MCF 10A (cell line): ENCODE data around the gene ZFAND3. TPM values are rescaled to one million over a fixed set of nuclear protein-coding genes. Genes with fewer than 3 reads are reported as not detected.
A peak's percentile ranks its signal among the peaks of the same experiment; 100 is the strongest.
"Not testable (repeated sequence)": the region's sequence is repeated elsewhere in the genome, so short reads cannot be mapped to it uniquely, and the experiment has no call there.

Experiments used
- BruUV-seq: library from RNA; stranded (reverse); fragments of 400-500 nt; replicated peaks from 2 replicates; lab custom pipeline; 2021; lab: Mats Ljungman, UMichigan
- CTCF ChIA-PET: fragments of 300-600 bp; sonication (Branson Sonifier 250); formaldehyde crosslinking; extraction: SDS; loops from one replicate; lab custom pipeline; 2021; ENCODE audit warnings: antibody characterized with exemption, inconsistent platforms; lab: Yijun Ruan, JAX
- POLR2A ChIA-PET: fragments of 300-600, 350-650 bp; sonication (Branson Sonifier 250); formaldehyde crosslinking; extraction: SDS; loops from one replicate; lab custom pipeline; 2020; ENCODE audit warnings: antibody characterized with exemption, inconsistent platforms; lab: Yijun Ruan, JAX
- DNase-seq: peaks from one replicate; pipeline ENCODE4 v3.0.0-alpha.2; 2018; ENCODE audit not compliant: unreplicated experiment
- H3K27ac Mint-ChIP-seq: one replicate; pipeline ENCODE4 v1.8.0; 2022; ENCODE audit warnings: mild to moderate bottlenecking, low read depth, mixed read lengths; ENCODE audit not compliant: unreplicated experiment
- H3K27me3 Mint-ChIP-seq: one replicate; pipeline ENCODE4 v1.8.0; 2022; ENCODE audit warnings: mixed read lengths; ENCODE audit not compliant: insufficient read depth, unreplicated experiment
- H3K36me3 Mint-ChIP-seq: one replicate; pipeline ENCODE4 v1.8.0; 2022; ENCODE audit warnings: mild to moderate bottlenecking, moderate library complexity, mixed read lengths; ENCODE audit not compliant: insufficient read depth, unreplicated experiment
- H3K4me1 Mint-ChIP-seq: one replicate; pipeline ENCODE4 v1.8.0; 2022; ENCODE audit warnings: mixed read lengths; ENCODE audit not compliant: insufficient read depth, unreplicated experiment
- H3K4me3 Mint-ChIP-seq: one replicate; pipeline ENCODE4 v1.8.0; 2022; ENCODE audit warnings: mild to moderate bottlenecking, moderate library complexity, mixed read lengths; ENCODE audit not compliant: unreplicated experiment
- H3K9me3 Mint-ChIP-seq: one replicate; pipeline ENCODE4 v1.8.0; 2022; ENCODE audit warnings: mixed read lengths; ENCODE audit not compliant: unreplicated experiment
- CTCF ChIP-seq: fragments of 200-600 bp; IDR thresholded peaks from one replicate; pipeline ENCODE4 v1.8.0; 2022; ENCODE audit warnings: antibody characterized with exemption, mild to moderate bottlenecking; ENCODE audit not compliant: unreplicated experiment
- intact Hi-C: fragments of 100-400 bp; cut with micrococcal nuclease; formaldehyde crosslinking; loops from 2 replicates; pipeline ENCODE4 v1.14.1; 2022
- total RNA-seq: library from RNA; stranded (reverse); gene quantifications from 2 replicates; pipeline ENCODE4 v1.2.3, GENCODE V29; 2022

ZFAND3 gene
- total RNA-seq, 1 experiment from 2014 or later, result 100 TPM

- Mint-ChIP-seq H3K4me1 (peaks cover 37% of the 10 kb centered on the region), H3K27ac (no peak overlapping the region), H3K9me3 (peaks cover 7% of the 10 kb centered on the region), H3K4me3 (no peak overlapping the region), H3K27me3 (no peaks in the 10 kb centered on the region), H3K36me3 (no peaks in the 10 kb centered on the region)
- ChIA-PET POLR2A (interaction anchor here (2.0 to 2.2 kb wide), 2 partner anchors 9 to 21 kb away, joined by 7 to 8 read pairs; no protein-coding TSS in a partner anchor), CTCF (interaction anchor here (0.6 to 0.7 kb wide), 2 partner anchors 8 to 61 kb away, joined by 3 read pairs; no protein-coding TSS in a partner anchor)
- no TSS peak for BruUV-seq
- DNase-seq, result no peak
- intact Hi-C loops, result no loop called here
- TF ChIP-seq CTCF, result no peak
Observed at GRCh38 chr6:37893257-37893656, 73.7 kb downstream of the ZFAND3 start.

DNA sequence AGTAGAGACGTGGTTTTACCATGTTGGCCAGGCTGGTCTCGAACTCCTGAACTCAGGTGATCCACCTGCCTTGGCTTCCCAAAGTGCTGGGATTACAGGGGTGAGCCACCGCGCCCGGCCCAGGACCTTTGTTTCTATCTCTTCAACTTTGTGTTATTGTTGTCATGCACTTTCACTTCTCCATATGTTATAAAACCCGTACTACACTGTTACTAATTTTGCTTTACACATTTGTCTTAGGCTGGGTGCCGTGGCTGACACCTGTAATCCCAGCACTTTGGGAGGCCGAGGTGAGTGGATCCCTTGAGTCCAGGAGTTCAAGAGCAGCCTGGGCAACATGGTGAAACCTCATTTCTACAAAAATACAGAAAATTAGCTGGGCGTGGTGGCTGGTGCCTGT is 74.2 kb downstream of the ZFAND3 start:
- intact Hi-C loops, H3K27ac Mint-ChIP-seq, DNase-seq, H3K36me3 Mint-ChIP-seq, H3K27me3 Mint-ChIP-seq, BruUV-seq, H3K9me3 Mint-ChIP-seq, H3K4me3 Mint-ChIP-seq: not testable (repeated sequence)
- ChIA-PET POLR2A (interaction anchor here (0.8 to 2.0 kb wide), 2 partner anchors 9 to 76 kb away, joined by 3 to 7 read pairs; no protein-coding TSS in a partner anchor), CTCF (interaction anchor here (0.6 to 0.7 kb wide), 2 partner anchors 9 to 61 kb away, joined by 3 read pairs; no protein-coding TSS in a partner anchor)
- peaks cover 36% of the 10 kb centered on the region for H3K4me1 Mint-ChIP-seq

GRCh38 chr6:37894585-37894984 is 75.1 kb downstream of the ZFAND3 start:
- no peak for TF ChIP-seq CTCF
- Mint-ChIP-seq H3K27ac (no peak overlapping the region), H3K4me1 (peaks cover 28% of the 10 kb centered on the region), H3K9me3 (peaks cover 7% of the 10 kb centered on the region), H3K4me3 (no peak overlapping the region), H3K27me3 (no peaks in the 10 kb centered on the region), H3K36me3 (no peaks in the 10 kb centered on the region)
- no TSS peak for BruUV-seq
- intact Hi-C loops, result no loop called here
- ChIA-PET POLR2A (interaction anchor here (0.8 kb wide), 1 partner anchor 76 kb away, joined by 3 read pairs; no protein-coding TSS in a partner anchor), CTCF (no interaction called here)
- DNase-seq, result no peak

DNA sequence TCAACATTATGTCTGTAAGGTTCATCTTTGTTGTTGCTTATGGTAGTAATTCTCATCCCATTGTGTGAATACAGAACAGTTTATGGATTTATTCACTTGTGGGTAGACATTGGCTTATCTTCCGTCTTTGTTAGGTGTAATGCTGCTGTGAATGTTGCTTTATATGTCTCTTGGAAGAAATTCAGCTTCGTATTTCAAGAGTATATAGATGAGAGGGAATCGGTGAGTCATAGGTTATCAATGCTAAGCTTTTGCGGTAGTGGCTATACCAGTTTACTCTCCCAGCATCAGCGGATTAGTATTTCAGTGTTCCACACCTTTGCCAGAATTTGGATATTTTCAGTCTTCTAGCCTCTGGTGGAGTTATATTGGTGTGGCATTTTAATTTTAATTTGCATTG is 77.8 kb downstream of the ZFAND3 start:
- H3K4me1 Mint-ChIP-seq, result peaks cover 25% of the 10 kb centered on the region
- no peaks in the 10 kb centered on the region for H3K27me3 Mint-ChIP-seq
- peaks cover 7% of the 10 kb centered on the region for H3K9me3 Mint-ChIP-seq
- POLR2A ChIA-PET, result interaction anchor here (0.6 to 2.3 kb wide), 7 partner anchors 9 to 77 kb away, joined by 3 to 8 read pairs (median 5); no protein-coding TSS in a partner anchor
- H3K27ac Mint-ChIP-seq, result no peak overlapping the region
- intact Hi-C loops, result no loop called here
- H3K4me3 Mint-ChIP-seq, result peak overlapping the region; percentile 53
- DNase-seq, result peak; percentile 54
- H3K36me3 Mint-ChIP-seq, result no peaks in the 10 kb centered on the region
- CTCF ChIA-PET, result no interaction called here
- no TSS peak for BruUV-seq
- TF ChIP-seq CTCF, result no peak
